Measurements from ENCODE around the gene USP34.

DNA sequence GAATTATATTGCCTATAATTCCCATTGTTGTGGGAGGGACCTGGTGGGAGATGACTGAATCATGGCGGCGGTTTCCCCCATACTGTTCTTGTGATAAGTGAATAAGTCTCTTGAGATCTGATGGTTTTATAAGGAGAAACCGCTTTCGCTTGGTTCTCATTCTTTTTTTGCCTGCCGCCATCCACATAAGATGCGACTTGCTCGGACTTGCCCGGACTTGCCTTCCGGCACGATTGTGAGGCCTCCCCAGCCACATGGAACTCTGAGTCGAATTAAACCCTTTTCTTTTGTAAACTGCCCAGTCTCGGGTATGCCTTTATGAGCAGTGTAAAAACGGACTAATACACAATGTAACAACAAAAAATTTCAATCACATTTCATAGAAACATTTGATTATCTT is 193.1 kb downstream of the USP34 start:
- TF ChIP-seq RAD21 (IDR thresholded peaks at IDR 0.05) (no peak), NR2F2 (IDR thresholded peaks at IDR 0.05) (no peak), CTCF (IDR thresholded peaks at IDR 0.05; ENCODE audit: low read depth, low read length, missing input control) (no peak), HNF4G (IDR thresholded peaks at IDR 0.05) (no peak), YY1 (IDR thresholded peaks at IDR 0.05) (no peak), TAF1 (conservative IDR thresholded peaks at IDR 0.05) (no peak), GABPA (IDR thresholded peaks at IDR 0.05 in 1 of 2, conservative IDR thresholded peaks at IDR 0.05 in 1 of 2) (no peak), RXRA (IDR thresholded peaks at IDR 0.05) (no peak), SP1 (IDR thresholded peaks at IDR 0.05) (no peak), FOXA1 (IDR thresholded peaks at IDR 0.05) (no peak)
- TF ChIP-seq, protein P1, sequence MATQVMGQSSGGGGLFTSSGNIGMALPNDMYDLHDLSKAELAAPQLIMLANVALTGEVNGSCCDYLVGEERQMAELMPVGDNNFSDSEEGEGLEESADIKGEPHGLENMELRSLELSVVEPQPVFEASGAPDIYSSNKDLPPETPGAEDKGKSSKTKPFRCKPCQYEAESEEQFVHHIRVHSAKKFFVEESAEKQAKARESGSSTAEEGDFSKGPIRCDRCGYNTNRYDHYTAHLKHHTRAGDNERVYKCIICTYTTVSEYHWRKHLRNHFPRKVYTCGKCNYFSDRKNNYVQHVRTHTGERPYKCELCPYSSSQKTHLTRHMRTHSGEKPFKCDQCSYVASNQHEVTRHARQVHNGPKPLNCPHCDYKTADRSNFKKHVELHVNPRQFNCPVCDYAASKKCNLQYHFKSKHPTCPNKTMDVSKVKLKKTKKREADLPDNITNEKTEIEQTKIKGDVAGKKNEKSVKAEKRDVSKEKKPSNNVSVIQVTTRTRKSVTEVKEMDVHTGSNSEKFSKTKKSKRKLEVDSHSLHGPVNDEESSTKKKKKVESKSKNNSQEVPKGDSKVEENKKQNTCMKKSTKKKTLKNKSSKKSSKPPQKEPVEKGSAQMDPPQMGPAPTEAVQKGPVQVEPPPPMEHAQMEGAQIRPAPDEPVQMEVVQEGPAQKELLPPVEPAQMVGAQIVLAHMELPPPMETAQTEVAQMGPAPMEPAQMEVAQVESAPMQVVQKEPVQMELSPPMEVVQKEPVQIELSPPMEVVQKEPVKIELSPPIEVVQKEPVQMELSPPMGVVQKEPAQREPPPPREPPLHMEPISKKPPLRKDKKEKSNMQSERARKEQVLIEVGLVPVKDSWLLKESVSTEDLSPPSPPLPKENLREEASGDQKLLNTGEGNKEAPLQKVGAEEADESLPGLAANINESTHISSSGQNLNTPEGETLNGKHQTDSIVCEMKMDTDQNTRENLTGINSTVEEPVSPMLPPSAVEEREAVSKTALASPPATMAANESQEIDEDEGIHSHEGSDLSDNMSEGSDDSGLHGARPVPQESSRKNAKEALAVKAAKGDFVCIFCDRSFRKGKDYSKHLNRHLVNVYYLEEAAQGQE (IDR thresholded peaks at IDR 0.05) = no peak
- TF ChIP-seq, protein P2, sequence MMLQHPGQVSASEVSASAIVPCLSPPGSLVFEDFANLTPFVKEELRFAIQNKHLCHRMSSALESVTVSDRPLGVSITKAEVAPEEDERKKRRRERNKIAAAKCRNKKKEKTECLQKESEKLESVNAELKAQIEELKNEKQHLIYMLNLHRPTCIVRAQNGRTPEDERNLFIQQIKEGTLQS (IDR thresholded peaks at IDR 0.05) = no peak
- TF ChIP-seq, protein P3, sequence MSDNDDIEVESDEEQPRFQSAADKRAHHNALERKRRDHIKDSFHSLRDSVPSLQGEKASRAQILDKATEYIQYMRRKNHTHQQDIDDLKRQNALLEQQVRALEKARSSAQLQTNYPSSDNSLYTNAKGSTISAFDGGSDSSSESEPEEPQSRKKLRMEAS (IDR thresholded peaks at IDR 0.05) = no peak
- TF ChIP-seq, protein P4, sequence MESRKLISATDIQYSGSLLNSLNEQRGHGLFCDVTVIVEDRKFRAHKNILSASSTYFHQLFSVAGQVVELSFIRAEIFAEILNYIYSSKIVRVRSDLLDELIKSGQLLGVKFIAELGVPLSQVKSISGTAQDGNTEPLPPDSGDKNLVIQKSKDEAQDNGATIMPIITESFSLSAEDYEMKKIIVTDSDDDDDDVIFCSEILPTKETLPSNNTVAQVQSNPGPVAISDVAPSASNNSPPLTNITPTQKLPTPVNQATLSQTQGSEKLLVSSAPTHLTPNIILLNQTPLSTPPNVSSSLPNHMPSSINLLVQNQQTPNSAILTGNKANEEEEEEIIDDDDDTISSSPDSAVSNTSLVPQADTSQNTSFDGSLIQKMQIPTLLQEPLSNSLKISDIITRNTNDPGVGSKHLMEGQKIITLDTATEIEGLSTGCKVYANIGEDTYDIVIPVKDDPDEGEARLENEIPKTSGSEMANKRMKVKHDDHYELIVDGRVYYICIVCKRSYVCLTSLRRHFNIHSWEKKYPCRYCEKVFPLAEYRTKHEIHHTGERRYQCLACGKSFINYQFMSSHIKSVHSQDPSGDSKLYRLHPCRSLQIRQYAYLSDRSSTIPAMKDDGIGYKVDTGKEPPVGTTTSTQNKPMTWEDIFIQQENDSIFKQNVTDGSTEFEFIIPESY (IDR thresholded peaks at IDR 0.05) = no peak

All from liver (tissue), 3 donors.